SK-N-MC (cell line): Measurements from ENCODE around the gene CRB1.
"Not testable (repeated sequence)": the region's sequence is repeated elsewhere in the genome, so short reads cannot be mapped to it uniquely, and the experiment has no call there.

ENCODE experiments used
- DNase-seq: peaks from one replicate; pipeline ENCODE4 v3.0.0-alpha.2; 2011; ENCODE audit warnings: low read depth, low spot score
- H3K27ac ChIP-seq: fragments of 200-600 bp; sonication (generic); 2 replicates; pipeline ENCODE4 v1.5.1; 2016; ENCODE audit warnings: mixed run types
- H3K36me3 ChIP-seq: fragments of 200-600 bp; sonication (generic); 2 replicates; pipeline ENCODE4 v1.6.1; 2017; ENCODE audit warnings: antibody characterized with exemption, low read length, mixed read lengths; ENCODE audit not compliant: insufficient read depth
- H3K4me3 ChIP-seq: fragments of 200-600 bp; sonication (generic); 2 replicates; pipeline ENCODE4 v1.5.1; 2016
- H3K9ac ChIP-seq: fragments of 200-600 bp; sonication (generic); 2 replicates; pipeline ENCODE4 v1.8.0; 2017; ENCODE audit warnings: mixed run types, mixed read lengths; ENCODE audit not compliant: insufficient read length
- H3K9me3 ChIP-seq: fragments of 200-600 bp; sonication (generic); 2 replicates; pipeline ENCODE4 v1.6.1; 2017; ENCODE audit warnings: low read depth, mild to moderate bottlenecking, antibody characterized with exemption, low read length, moderate library complexity, mixed read lengths
- EZH2 ChIP-seq: fragments of 200-600 bp; sonication (generic); IDR thresholded peaks from one replicate; pipeline ENCODE4 v1.6.1; 2017; ENCODE audit warnings: antibody characterized with exemption
- FOXP2 ChIP-seq: optimal IDR thresholded peaks from 2 replicates; pipeline ENCODE3; 2011; ENCODE audit warnings: mild to moderate bottlenecking, moderate library complexity; ENCODE audit not compliant: insufficient read depth; ENCODE audit errors: extremely low read length, control extremely low read depth
- POLR2AphosphoS5 ChIP-seq: IDR thresholded peaks from 2 replicates; pipeline ENCODE4 v1.6.1; 2012; ENCODE audit warnings: mild to moderate bottlenecking, low read depth, low read length, borderline replicate concordance

CRB1 gene

GRCh38 chr1:197480446-197480845 lies 212.4 kb downstream of the CRB1 start:
- no peaks in the 10 kb centered on the region for H3K36me3 ChIP-seq
- H3K9me3 ChIP-seq: no peaks in the 10 kb centered on the region
- DNase-seq: no peak
- TF ChIP-seq FOXP2 (no peak), EZH2 (no peak), POLR2AphosphoS5 (no peak)
- H3K4me3 ChIP-seq: no peak overlapping the region
- no peak overlapping the region for H3K9ac ChIP-seq
- no peak overlapping the region for H3K27ac ChIP-seq

- TF ChIP-seq FOXP2 (no peak), POLR2AphosphoS5 (no peak), EZH2 (no peak)
Measured at GRCh38 chr1:197481101-197481500, 213.0 kb downstream of the CRB1 start.

GRCh38 chr1:197485790-197486189 lies 217.7 kb downstream of the CRB1 start:
- no peak overlapping the region for H3K9ac ChIP-seq
- H3K4me3 ChIP-seq: no peak overlapping the region
- no peaks in the 10 kb centered on the region for H3K9me3 ChIP-seq
- H3K36me3 ChIP-seq: no peaks in the 10 kb centered on the region
- H3K27ac ChIP-seq: no peak overlapping the region
- DNase-seq: no peak
- no peak for TF ChIP-seq EZH2
- TF ChIP-seq POLR2AphosphoS5: no peak
- TF ChIP-seq FOXP2: no peak

More at GRCh38 chr1:197481101-197481500, 213.0 kb downstream of the CRB1 start:
- H3K9ac ChIP-seq: no peak overlapping the region
- H3K4me3 ChIP-seq: no peak overlapping the region
- no peak overlapping the region for H3K27ac ChIP-seq
- DNase-seq: no peak
- no peaks in the 10 kb centered on the region for H3K9me3 ChIP-seq
- no peaks in the 10 kb centered on the region for H3K36me3 ChIP-seq

DNA sequence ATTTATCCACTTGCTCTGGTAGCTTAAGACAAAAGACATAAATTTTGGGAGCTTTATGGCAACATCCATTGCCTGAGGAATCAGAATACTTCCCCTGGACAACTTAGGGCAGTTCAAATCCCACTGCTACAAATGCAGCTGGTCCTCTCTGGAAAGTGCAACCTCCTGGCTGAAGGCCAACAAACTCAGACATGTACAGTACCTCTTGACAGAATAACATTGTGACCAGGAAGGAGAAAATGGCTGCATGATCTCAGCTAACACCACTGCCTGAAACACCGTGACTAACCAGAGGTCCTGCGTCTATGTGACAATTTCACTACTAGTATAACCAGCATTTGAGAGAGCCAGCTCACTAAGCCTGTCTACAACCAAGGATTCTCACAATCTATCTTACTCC lies 218.9 kb downstream of the CRB1 start:
- DNase-seq: no peak
- Histone ChIP-seq H3K9me3 (no peaks in the 10 kb centered on the region), H3K4me3 (no peak overlapping the region), H3K9ac (no peak overlapping the region), H3K27ac (no peak overlapping the region), H3K36me3 (no peaks in the 10 kb centered on the region)
- no peak for TF ChIP-seq FOXP2
- no peak for TF ChIP-seq EZH2
- TF ChIP-seq POLR2AphosphoS5: no peak

GRCh38 chr1:197491505-197491904 lies 223.5 kb downstream of the CRB1 start:
- H3K4me3 ChIP-seq, H3K36me3 ChIP-seq, H3K9ac ChIP-seq, DNase-seq, H3K9me3 ChIP-seq, H3K27ac ChIP-seq: not testable (repeated sequence)

DNA sequence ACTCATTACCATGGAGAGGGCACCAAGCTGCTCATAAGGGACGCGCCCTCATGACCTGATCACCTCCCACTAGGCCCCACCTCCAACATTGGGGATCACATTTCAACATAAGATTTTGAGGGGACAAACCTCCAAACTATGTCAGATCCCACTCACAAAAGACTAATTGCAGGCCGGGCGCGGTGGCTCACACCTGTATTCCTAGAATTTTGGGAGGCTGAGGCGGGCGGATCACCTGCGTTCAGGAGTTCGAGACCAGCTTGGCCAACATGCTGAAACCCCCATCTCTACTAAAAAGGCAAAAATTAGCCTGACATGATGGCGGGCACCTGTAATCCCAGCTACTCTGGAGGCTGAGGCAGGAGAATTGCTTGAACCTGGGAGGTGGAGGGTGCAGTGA lies 228.7 kb downstream of the CRB1 start:
- no peak overlapping the region for H3K4me3 ChIP-seq
- no peaks in the 10 kb centered on the region for H3K36me3 ChIP-seq
- no peaks in the 10 kb centered on the region for H3K9me3 ChIP-seq
- DNase-seq: no peak
- H3K27ac ChIP-seq: no peak overlapping the region
- TF ChIP-seq EZH2 (no peak), POLR2AphosphoS5 (no peak), FOXP2 (no peak)
- no peak overlapping the region for H3K9ac ChIP-seq

GRCh38 chr1:197510691-197511378 lies 242.8 kb downstream of the CRB1 start:
- Histone ChIP-seq H3K9ac (no peak overlapping the region), H3K27ac (no peak overlapping the region), H3K9me3 (no peaks in the 10 kb centered on the region), H3K36me3 (0 out of 2 replicates have a peak, but pooled peaks cover 3% of the 10 kb centered on the region), H3K4me3 (no peak overlapping the region)
- no peak for DNase-seq
- no peak for TF ChIP-seq FOXP2
- no peak for TF ChIP-seq EZH2
- no peak for TF ChIP-seq POLR2AphosphoS5

DNA sequence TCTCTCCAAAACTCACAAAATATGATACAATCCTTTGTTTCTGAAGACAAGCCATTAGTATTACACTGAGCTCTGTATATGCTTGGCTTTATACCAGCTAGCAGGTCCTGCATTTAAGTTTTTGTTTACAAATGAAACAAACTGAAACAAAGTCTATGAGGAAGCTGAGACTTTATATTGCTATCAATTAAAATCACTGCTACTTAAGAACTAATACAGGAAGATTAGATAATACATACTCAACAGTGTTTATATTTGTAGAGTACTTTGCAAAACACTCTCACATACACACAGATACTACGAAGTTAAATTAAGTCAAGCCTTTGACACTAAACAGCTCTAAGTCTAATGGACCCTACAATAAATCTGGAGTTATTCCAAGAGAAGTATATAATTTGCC lies 247.4 kb downstream of the CRB1 start:
- Histone ChIP-seq H3K9ac (no peak overlapping the region), H3K27ac (no peak overlapping the region), H3K9me3 (no peaks in the 10 kb centered on the region), H3K4me3 (no peak overlapping the region), H3K36me3 (0 out of 2 replicates have a peak, but pooled peaks cover 1% of the 10 kb centered on the region)
- DNase-seq: no peak
- no peak for TF ChIP-seq FOXP2
- TF ChIP-seq POLR2AphosphoS5: no peak
- no peak for TF ChIP-seq EZH2

GRCh38 chr1:197519741-197520334 lies 251.8 kb downstream of the CRB1 start:
- H3K4me3 ChIP-seq: no peak overlapping the region
- H3K27ac ChIP-seq: no peak overlapping the region
- TF ChIP-seq POLR2AphosphoS5: no peak
- TF ChIP-seq FOXP2: no peak
- no peak for TF ChIP-seq EZH2
- no peaks in the 10 kb centered on the region for H3K9me3 ChIP-seq
- DNase-seq: no peak
- no peaks in the 10 kb centered on the region for H3K36me3 ChIP-seq
- H3K9ac ChIP-seq: no peak overlapping the region
